ENCODE data around the gene ARHGEF1.

ARHGEF1 gene

DNA sequence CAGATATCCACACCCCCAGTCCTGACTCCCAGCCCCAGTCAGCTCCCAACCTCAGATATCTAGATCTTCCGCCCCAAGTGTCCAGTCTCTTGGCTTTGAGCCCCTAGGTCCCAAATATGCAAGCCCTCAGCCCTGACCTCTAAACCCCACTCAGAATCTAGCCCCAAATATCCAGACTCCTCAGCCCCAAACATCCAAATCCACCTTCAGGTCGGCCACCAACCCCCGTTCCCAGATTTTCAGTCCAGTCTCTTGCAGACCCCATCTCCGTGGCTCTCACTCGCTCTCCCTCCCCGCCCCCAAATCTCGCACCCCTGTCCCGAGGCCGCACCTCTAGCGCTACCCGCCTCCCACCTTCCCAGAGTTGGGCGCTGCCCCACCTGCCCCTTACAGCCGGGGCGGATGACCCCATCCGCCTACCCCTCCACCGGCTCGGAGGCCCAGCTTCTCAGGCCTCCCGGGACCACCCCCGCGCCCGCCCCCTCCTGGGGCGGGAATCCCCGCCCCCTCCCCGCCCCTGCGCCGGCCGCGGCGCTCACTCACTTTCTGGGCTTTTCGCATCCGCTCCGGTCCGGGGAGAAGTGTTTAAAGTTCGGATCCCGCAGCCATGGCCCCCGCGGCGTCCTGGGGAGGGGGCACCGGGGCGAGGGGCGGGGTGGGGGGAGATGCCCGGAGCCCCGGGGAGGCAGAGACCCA lies 44.7 kb downstream of the ARHGEF1 start:
- no peaks in the 10 kb centered on the region for H3K9me3 ChIP-seq (ENCODE audit: control insufficient read depth, insufficient read depth, low read length)
- peak overlapping the region; percentile 57 for H3K4me3 ChIP-seq (ENCODE audit: low read depth, low read length)
- H3K4me1 ChIP-seq (ENCODE audit: control insufficient read depth, insufficient read depth, low read length) = peaks cover 12% of the 10 kb centered on the region
- no peaks in the 10 kb centered on the region for H3K36me3 ChIP-seq (ENCODE audit: control insufficient read depth, insufficient read depth, low read length)
- no peak overlapping the region for H3K9ac ChIP-seq (ENCODE audit: low read depth, low read length)
- H3K27me3 ChIP-seq (ENCODE audit: control insufficient read depth, insufficient read depth, low read length) = peaks cover 93% of the 10 kb centered on the region

GRCh38 chr19:41928221-41928683 lies 45.3 kb downstream of the ARHGEF1 start, which contains the start of gene ERFL:
TSS of gene ERFL (minus strand) at chr19:41928449. CDS start at chr19:41912919, 15,530 bp downstream.
- no peaks in the 10 kb centered on the region for H3K36me3 ChIP-seq (ENCODE audit: control insufficient read depth, insufficient read depth, low read length)
- peaks cover 93% of the 10 kb centered on the region for H3K27me3 ChIP-seq (ENCODE audit: control insufficient read depth, insufficient read depth, low read length)
- H3K4me3 ChIP-seq (ENCODE audit: low read depth, low read length) = peak within 1 kb of the TSS; percentile 57
- peaks cover 12% of the 10 kb centered on the region for H3K4me1 ChIP-seq (ENCODE audit: control insufficient read depth, insufficient read depth, low read length)
- H3K9me3 ChIP-seq (ENCODE audit: control insufficient read depth, insufficient read depth, low read length) = no peaks in the 10 kb centered on the region
- no peak within 1 kb of the TSS for H3K9ac ChIP-seq (ENCODE audit: low read depth, low read length)

- Histone ChIP-seq H3K4me1 (ENCODE audit: control insufficient read depth, insufficient read depth, low read length) (peaks cover 12% of the 10 kb centered on the region), H3K9me3 (ENCODE audit: control insufficient read depth, insufficient read depth, low read length) (no peaks in the 10 kb centered on the region), H3K36me3 (ENCODE audit: control insufficient read depth, insufficient read depth, low read length) (no peaks in the 10 kb centered on the region), H3K4me3 (ENCODE audit: low read depth, low read length) (peak overlapping the region; percentile 45), H3K9ac (ENCODE audit: low read depth, low read length) (no peak overlapping the region), H3K27me3 (ENCODE audit: control insufficient read depth, insufficient read depth, low read length) (peaks cover 96% of the 10 kb centered on the region)
Observed at GRCh38 chr19:41928754-41929535, 46.0 kb downstream of the ARHGEF1 start.

DNA sequence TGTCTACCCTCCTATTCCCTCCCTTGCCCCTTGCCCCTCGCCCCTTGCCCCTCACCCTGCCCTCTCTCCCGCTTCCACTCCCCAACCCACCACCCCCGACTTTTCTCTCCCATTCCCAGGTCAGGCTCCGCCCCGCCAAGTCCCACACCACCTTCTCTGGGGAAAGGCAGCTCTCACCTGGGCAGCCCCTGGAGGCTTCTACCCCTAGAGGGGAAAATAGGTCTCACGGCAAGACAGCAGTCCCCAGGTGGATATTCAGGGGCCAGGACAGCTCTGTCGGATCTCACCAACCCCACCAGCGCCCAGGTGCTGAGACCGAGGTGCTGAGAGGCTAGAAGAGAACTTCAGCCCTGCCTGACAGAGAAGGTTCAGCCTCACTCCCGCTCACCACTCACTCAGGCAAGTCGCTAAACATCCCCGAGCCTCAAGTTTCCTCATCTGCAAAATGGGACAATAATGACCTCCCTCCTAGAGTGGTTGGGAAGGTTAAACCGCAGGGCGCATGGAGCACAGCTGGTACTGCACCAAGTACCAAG lies 46.6 kb downstream of the ARHGEF1 start:
- Histone ChIP-seq H3K9me3 (ENCODE audit: control insufficient read depth, insufficient read depth, low read length) (no peaks in the 10 kb centered on the region), H3K36me3 (ENCODE audit: control insufficient read depth, insufficient read depth, low read length) (no peaks in the 10 kb centered on the region), H3K4me3 (ENCODE audit: low read depth, low read length) (peak overlapping the region; percentile 45), H3K9ac (ENCODE audit: low read depth, low read length) (no peak overlapping the region), H3K4me1 (ENCODE audit: control insufficient read depth, insufficient read depth, low read length) (peaks cover 12% of the 10 kb centered on the region), H3K27me3 (ENCODE audit: control insufficient read depth, insufficient read depth, low read length) (peaks cover 96% of the 10 kb centered on the region)

DNA sequence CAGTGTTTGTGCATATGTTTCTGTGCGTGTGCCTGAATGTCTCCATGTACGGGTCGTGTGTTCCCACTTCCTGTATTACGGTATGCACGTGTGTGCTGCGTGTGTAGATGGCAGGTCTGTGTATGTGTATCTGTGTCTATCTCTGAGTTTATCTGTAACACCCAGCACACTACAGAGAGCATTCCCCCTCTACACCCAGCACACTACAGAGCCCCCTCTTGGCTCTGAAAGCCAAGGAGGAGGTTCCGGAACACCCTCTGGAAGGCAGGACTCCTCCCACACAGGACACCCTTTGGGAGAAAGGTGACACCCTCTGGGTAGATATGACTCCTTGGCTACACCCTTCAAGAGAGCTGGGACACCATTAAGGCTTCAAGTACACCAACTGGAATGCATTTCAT lies 47.3 kb downstream of the ARHGEF1 start:
- Histone ChIP-seq H3K9ac (ENCODE audit: low read depth, low read length) (no peak overlapping the region), H3K27me3 (ENCODE audit: control insufficient read depth, insufficient read depth, low read length) (peaks cover 96% of the 10 kb centered on the region), H3K4me3 (ENCODE audit: low read depth, low read length) (no peak overlapping the region), H3K36me3 (ENCODE audit: control insufficient read depth, insufficient read depth, low read length) (no peaks in the 10 kb centered on the region), H3K9me3 (ENCODE audit: control insufficient read depth, insufficient read depth, low read length) (no peaks in the 10 kb centered on the region), H3K4me1 (ENCODE audit: control insufficient read depth, insufficient read depth, low read length) (peaks cover 12% of the 10 kb centered on the region)

DNA sequence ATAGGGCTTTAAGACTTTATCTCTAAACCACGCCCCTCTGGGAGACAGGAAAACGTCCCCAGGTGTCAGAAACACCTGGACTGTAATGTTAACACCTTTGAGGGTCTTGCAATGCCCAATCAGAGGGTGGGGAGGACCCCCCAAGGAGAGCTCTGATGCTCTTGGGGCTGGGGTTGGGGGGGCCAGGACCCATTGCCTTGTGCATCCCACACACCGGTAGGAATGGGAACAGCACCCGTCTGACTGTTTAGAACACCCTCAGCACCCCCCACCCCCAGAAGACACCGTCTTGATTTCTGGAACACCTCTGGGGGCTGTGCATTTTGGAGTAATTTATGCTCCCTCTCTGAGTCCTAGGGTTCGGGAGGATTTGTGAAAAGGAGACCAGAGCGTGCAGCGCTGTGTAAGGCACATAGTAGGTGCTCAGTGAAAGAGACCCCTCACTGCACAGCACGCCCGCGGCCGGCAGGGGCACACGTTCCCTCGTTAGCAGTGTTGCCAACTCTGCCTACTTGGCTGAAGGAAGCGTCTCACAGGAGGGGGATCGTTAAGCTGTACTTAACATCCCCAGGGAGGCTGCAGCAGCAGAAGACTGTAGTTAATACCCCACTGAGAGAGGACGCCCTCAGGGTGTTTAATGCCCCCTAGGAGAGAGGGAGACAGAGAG lies 48.1 kb downstream of the ARHGEF1 start:
- Histone ChIP-seq H3K4me1 (ENCODE audit: control insufficient read depth, insufficient read depth, low read length) (peaks cover 12% of the 10 kb centered on the region), H3K36me3 (ENCODE audit: control insufficient read depth, insufficient read depth, low read length) (no peaks in the 10 kb centered on the region), H3K9ac (ENCODE audit: low read depth, low read length) (no peak overlapping the region), H3K27me3 (ENCODE audit: control insufficient read depth, insufficient read depth, low read length) (peaks cover 96% of the 10 kb centered on the region), H3K9me3 (ENCODE audit: control insufficient read depth, insufficient read depth, low read length) (no peaks in the 10 kb centered on the region), H3K4me3 (ENCODE audit: low read depth, low read length) (no peak overlapping the region)

GRCh38 chr19:41932259-41932719 lies 49.3 kb downstream of the ARHGEF1 start:
- Histone ChIP-seq H3K9me3 (ENCODE audit: control insufficient read depth, insufficient read depth, low read length) (no peaks in the 10 kb centered on the region), H3K4me3 (ENCODE audit: low read depth, low read length) (peak overlapping the region; percentile 30), H3K27me3 (ENCODE audit: control insufficient read depth, insufficient read depth, low read length) (peaks cover 96% of the 10 kb centered on the region), H3K4me1 (ENCODE audit: control insufficient read depth, insufficient read depth, low read length) (peaks cover 12% of the 10 kb centered on the region), H3K36me3 (ENCODE audit: control insufficient read depth, insufficient read depth, low read length) (no peaks in the 10 kb centered on the region), H3K9ac (ENCODE audit: low read depth, low read length) (no peak overlapping the region)

DNA sequence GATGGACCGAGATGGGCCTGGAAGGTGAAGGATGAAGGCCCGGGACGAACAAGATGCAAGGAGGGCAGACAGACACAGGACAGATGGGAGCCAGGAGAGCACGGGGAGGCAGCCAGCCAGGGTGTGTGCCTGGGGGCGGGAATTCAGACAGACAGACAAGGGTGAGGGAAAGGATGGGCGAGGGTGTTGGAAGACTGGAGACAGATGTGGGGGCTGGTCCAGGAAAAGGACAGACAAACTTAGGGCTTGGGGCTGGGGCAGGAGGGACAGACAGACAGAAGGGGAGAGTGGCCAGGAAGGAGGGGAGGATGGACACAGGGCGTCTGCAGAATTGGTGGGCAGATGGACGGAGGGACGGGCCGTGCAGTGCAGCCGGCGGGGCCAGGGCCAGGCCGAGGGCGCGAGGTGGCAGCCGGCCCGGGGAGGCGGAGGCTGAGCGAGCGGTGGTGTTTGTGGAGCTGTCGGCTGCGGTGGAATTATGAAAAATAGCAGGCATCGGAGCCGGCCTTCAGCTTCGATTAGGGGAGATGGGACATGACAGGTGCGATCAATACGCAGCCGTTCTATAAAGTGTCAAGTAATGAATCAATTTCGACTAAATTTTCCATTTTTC lies 49.8 kb downstream of the ARHGEF1 start:
- H3K4me1 ChIP-seq (ENCODE audit: control insufficient read depth, insufficient read depth, low read length) = peaks cover 12% of the 10 kb centered on the region
- no peaks in the 10 kb centered on the region for H3K36me3 ChIP-seq (ENCODE audit: control insufficient read depth, insufficient read depth, low read length)
- H3K9ac ChIP-seq (ENCODE audit: low read depth, low read length) = no peak overlapping the region
- H3K4me3 ChIP-seq (ENCODE audit: low read depth, low read length) = peak overlapping the region; percentile 30
- H3K27me3 ChIP-seq (ENCODE audit: control insufficient read depth, insufficient read depth, low read length) = peaks cover 97% of the 10 kb centered on the region
- H3K9me3 ChIP-seq (ENCODE audit: control insufficient read depth, insufficient read depth, low read length) = no peaks in the 10 kb centered on the region

DNA sequence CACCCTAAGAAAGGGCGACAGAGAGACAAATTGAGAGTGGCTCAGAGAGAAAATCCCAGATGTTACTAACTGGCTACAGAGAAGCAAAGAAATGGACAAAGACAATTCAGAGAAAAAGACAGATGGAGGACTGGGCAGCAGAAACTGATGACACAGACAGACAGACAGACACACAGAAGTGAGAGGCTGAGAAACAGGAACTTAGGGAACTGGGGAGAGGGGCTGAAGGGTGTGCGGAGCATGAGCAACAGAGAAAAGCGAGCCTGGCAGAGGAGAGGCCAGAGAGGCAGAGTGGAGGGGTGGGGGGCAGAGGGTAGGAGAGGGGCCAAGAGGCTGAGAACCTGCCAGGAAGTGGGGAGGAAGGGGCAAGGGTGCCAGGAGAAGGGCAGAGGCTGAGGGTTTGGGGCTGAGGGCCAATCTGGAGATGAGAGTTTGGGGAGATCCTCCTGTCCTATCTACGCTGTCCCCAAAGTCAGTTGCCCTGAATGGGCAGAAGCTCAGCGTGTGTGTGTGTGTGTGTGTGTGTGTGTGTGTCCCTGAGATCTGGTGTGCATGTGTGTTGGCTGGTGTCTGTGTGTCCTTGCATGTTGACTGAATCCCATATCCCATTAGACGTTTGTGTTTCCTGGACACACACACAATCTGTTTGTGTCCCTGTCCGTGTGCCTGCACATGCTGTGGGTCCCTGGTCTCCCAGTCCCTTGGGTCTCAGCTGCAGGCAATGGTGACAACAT lies 50.9 kb downstream of the ARHGEF1 start:
- Histone ChIP-seq H3K27me3 (ENCODE audit: control insufficient read depth, insufficient read depth, low read length) (peaks cover 90% of the 10 kb centered on the region), H3K4me1 (ENCODE audit: control insufficient read depth, insufficient read depth, low read length) (peaks cover 10% of the 10 kb centered on the region), H3K36me3 (ENCODE audit: control insufficient read depth, insufficient read depth, low read length) (no peaks in the 10 kb centered on the region), H3K9me3 (ENCODE audit: control insufficient read depth, insufficient read depth, low read length) (no peaks in the 10 kb centered on the region), H3K9ac (ENCODE audit: low read depth, low read length) (no peak overlapping the region), H3K4me3 (ENCODE audit: low read depth, low read length) (peak overlapping the region; percentile 18)

DNA sequence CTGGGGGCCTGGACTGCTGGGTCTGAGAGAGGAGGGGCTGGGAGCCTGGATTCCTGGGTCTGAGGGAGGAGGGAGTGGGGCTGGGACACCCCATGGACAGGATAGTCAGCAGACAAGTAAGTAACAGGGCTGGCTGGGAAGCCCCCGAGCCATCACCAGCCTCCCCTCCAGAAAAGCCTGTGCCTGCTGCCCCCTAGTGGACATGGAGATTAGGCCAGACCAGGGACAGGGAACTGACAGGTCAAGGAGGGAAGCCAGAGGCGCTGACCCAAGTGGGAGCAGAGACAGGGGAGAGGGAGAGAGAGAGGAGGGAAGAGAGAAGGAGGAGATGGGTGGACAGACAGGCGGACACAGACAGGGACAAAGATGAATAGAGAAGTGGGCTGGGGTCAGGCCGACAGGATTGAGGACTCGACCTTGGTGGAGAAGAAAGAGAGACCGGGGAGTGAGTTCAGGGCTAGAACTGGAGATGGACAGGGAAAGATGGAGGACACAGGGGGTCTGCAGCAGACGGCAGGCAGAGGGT lies 51.9 kb downstream of the ARHGEF1 start:
- Histone ChIP-seq H3K9ac (ENCODE audit: low read depth, low read length) (no peak overlapping the region), H3K36me3 (ENCODE audit: control insufficient read depth, insufficient read depth, low read length) (no peaks in the 10 kb centered on the region), H3K4me3 (ENCODE audit: low read depth, low read length) (no peak overlapping the region), H3K27me3 (ENCODE audit: control insufficient read depth, insufficient read depth, low read length) (peaks cover 83% of the 10 kb centered on the region), H3K4me1 (ENCODE audit: control insufficient read depth, insufficient read depth, low read length) (peaks cover 10% of the 10 kb centered on the region), H3K9me3 (ENCODE audit: control insufficient read depth, insufficient read depth, low read length) (no peaks in the 10 kb centered on the region)
